IMR-90 (cell line): Measurements from ENCODE around the gene PHOSPHO1. TPM values are rescaled to one million over a fixed set of nuclear protein-coding genes. Genes with fewer than 3 reads are reported as not detected.

Experiments used
- ATAC-seq: fragments of 200-7000 bp; cut with Tn5 transposase; 2 replicates; pipeline ENCODE4 v1.9.1; 2020; ENCODE audit warnings: low read depth, mild to moderate bottlenecking, moderate library complexity
- BruUV-seq: library from RNA; stranded (reverse); fragments of 400-500 nt; replicated peaks from 2 replicates; lab custom pipeline; 2021; lab: Mats Ljungman, UMichigan
- CTCF ChIA-PET: fragments of 300-600 bp; formaldehyde crosslinking; extraction: SDS; loops from one replicate; lab custom pipeline; 2021; ENCODE audit warnings: antibody characterized with exemption; lab: Yijun Ruan, JAX
- POLR2A ChIA-PET: fragments of 300-600 bp; sonication (Branson Sonifier 250); formaldehyde crosslinking; loops from one replicate; lab custom pipeline; 2022; ENCODE audit warnings: antibody characterized with exemption; ENCODE audit not compliant: unreplicated experiment; lab: Charles Lee
- DNase-seq: peaks from one replicate; pipeline ENCODE4 v3.0.0; 2013
- H2AFZ ChIP-seq: replicated peaks from 2 replicates; pipeline ENCODE3; 2013; ENCODE audit warnings: low read length, mild to moderate bottlenecking; ENCODE audit not compliant: poor library complexity
- H2AK5ac ChIP-seq: 2 replicates; pipeline ENCODE4 v1.6.1; 2013; ENCODE audit warnings: low read depth, low read length, inconsistent platforms
- H2AK9ac ChIP-seq: replicated peaks from 2 replicates; pipeline ENCODE3; 2013; ENCODE audit warnings: mild to moderate bottlenecking, low read depth, low read length, moderate library complexity; ENCODE audit not compliant: poor library complexity
- H2BK120ac ChIP-seq: 2 replicates; pipeline ENCODE4 v1.6.1; 2013; ENCODE audit warnings: low read depth, low read length, inconsistent platforms
- H2BK15ac ChIP-seq: 3 replicates; pipeline ENCODE4 v1.6.1; 2013; ENCODE audit warnings: low read depth, low read length, inconsistent platforms
- H2BK20ac ChIP-seq: 2 replicates; pipeline ENCODE4 v1.6.1; 2013; ENCODE audit warnings: low read depth, mild to moderate bottlenecking, inconsistent platforms, low read length, moderate library complexity
- H2BK5ac ChIP-seq: 2 replicates; pipeline ENCODE4 v1.6.1; 2013; ENCODE audit warnings: mild to moderate bottlenecking, low read depth, low read length, inconsistent platforms; ENCODE audit not compliant: poor library complexity, severe bottlenecking
- H3K14ac ChIP-seq: replicated peaks from 2 replicates; pipeline ENCODE4 v1.6.1; 2013; ENCODE audit warnings: low read depth, low read length, inconsistent platforms
- H3K18ac ChIP-seq: 2 replicates; pipeline ENCODE4 v1.6.1; 2013; ENCODE audit warnings: low read depth, low read length, control low read depth
- H3K23ac ChIP-seq: 2 replicates; pipeline ENCODE4 v1.6.1; 2013; ENCODE audit warnings: low read depth, low read length, inconsistent platforms
- H3K27ac ChIP-seq: 2 replicates; pipeline ENCODE4 v1.5.1; 2013; ENCODE audit warnings: mild to moderate bottlenecking, control low read depth, low read length; ENCODE audit not compliant: insufficient read depth
- H3K27me3 ChIP-seq: 2 replicates; pipeline ENCODE4 v1.6.1; 2013; ENCODE audit warnings: low read length; ENCODE audit not compliant: control insufficient read depth, insufficient read depth
- H3K36me3 ChIP-seq: 2 replicates; pipeline ENCODE4 v1.6.1; 2013; ENCODE audit warnings: low read length, mixed read lengths; ENCODE audit not compliant: control insufficient read depth, insufficient read depth
- H3K4ac ChIP-seq: 2 replicates; pipeline ENCODE4 v1.6.1; 2013; ENCODE audit warnings: low read depth, low read length, inconsistent platforms
- H3K4me1 ChIP-seq: 2 replicates; pipeline ENCODE4 v1.6.1; 2013; ENCODE audit warnings: low read length, mixed read lengths; ENCODE audit not compliant: control insufficient read depth, insufficient read depth
- H3K4me2 ChIP-seq: 2 replicates; pipeline ENCODE4 v1.6.1; 2013; ENCODE audit warnings: low read depth, mild to moderate bottlenecking, control low read depth, low read length, moderate library complexity
- H3K4me3 ChIP-seq: 2 replicates; pipeline ENCODE4 v1.5.1; 2013; ENCODE audit warnings: low read depth, mild to moderate bottlenecking, control low read depth, low read length, moderate library complexity; ENCODE audit not compliant: insufficient read depth
- H3K56ac ChIP-seq: 2 replicates; pipeline ENCODE4 v1.6.1; 2013; ENCODE audit warnings: low read length, inconsistent platforms; ENCODE audit not compliant: insufficient read depth; ENCODE audit errors: extremely low read depth
- H3K79me1 ChIP-seq, 2 experiments: 2 replicates each; pipeline ENCODE4 v1.6.1; 2013; ENCODE audit warnings: low read length in 2 of 2, inconsistent platforms in 1 of 2, low read depth in 1 of 2
- H3K9ac ChIP-seq: 2 replicates; pipeline ENCODE4 v1.6.1; 2013; ENCODE audit warnings: low read depth, low read length, control low read depth
- H3K9me1 ChIP-seq: 2 replicates; pipeline ENCODE4 v1.6.1; 2013; ENCODE audit warnings: low read length, inconsistent platforms; ENCODE audit not compliant: insufficient read depth
- H3K9me3 ChIP-seq: 2 replicates; pipeline ENCODE4 v1.6.1; 2013; ENCODE audit warnings: low read length; ENCODE audit not compliant: control insufficient read depth, insufficient read depth
- H4K20me1 ChIP-seq: 2 replicates; pipeline ENCODE4 v1.6.1; 2013; ENCODE audit warnings: low read length, inconsistent platforms; ENCODE audit not compliant: insufficient read depth
- H4K5ac ChIP-seq: 2 replicates; pipeline ENCODE4 v1.6.1; 2013; ENCODE audit warnings: mild to moderate bottlenecking, low read depth, low read length, control low read depth
- H4K8ac ChIP-seq, 2 experiments: 2 replicates each; pipeline ENCODE4 v1.6.1; 2013; ENCODE audit warnings: low read depth in 2 of 2, low read length in 2 of 2, control low read depth in 1 of 2, inconsistent platforms in 1 of 2
- H4K91ac ChIP-seq: 2 replicates; pipeline ENCODE4 v1.6.1; 2013; ENCODE audit warnings: low read depth, low read length, inconsistent platforms; ENCODE audit not compliant: insufficient read depth
- FOS ChIP-seq: fragments of 150-350 bp; IDR thresholded peaks from 2 replicates; pipeline ENCODE4 v1.6.1; 2016; ENCODE audit warnings: low read depth, low read length
- POLR2A ChIP-seq: IDR thresholded peaks from 2 replicates; pipeline ENCODE4 v1.6.1; 2012; ENCODE audit warnings: mild to moderate bottlenecking, low read depth, low read length
- WGBS, 2 experiments: methylation state at CpG; one replicate each; pipeline versions ENCODE4 v1.1.5 to v1.1.7; 2013; ENCODE audit warnings: missing lambda C conversion rate in 2 of 2; ENCODE audit not compliant: insufficient read length in 1 of 2; ENCODE audit errors: extremely low coverage in 2 of 2; 5-methylcytosine and 5-hydroxymethylcytosine counted together
- dilution Hi-C: fragments of 300-500 bp; cut with HindIII; formaldehyde crosslinking; loops from one replicate; pipeline ENCODE4 v1.14.3; 2018; ENCODE audit warnings: low sequenced_read_pairs; ENCODE audit not compliant: unreplicated experiment
- in situ Hi-C: fragments of 300-500 bp; cut with MboI; formaldehyde crosslinking; loops from 3 replicates; pipeline ENCODE4 v1.14.3; 2019; ENCODE audit warnings: low sequenced_read_pairs, inconsistent platforms, mixed read lengths
- intact Hi-C: fragments of 100-400 bp; cut with micrococcal nuclease; formaldehyde crosslinking; loops from 2 replicates; pipeline ENCODE4 v1.10.0; 2022
- polyA plus RNA-seq, 3 experiments: library from polyadenylated mRNA; depleted of rRNA; stranded (reverse); fragments of >200 nt; gene quantifications; 2 replicates each; pipeline ENCODE4 v1.2.3, GENCODE V29; 2012; ENCODE audit warnings: low replicate concordance in 1 of 3
- total RNA-seq: library from RNA; depleted of rRNA; stranded (reverse); fragments of >200 nt; gene quantifications from 2 replicates; pipeline ENCODE4 v1.2.3, GENCODE V29; 2012

PHOSPHO1 gene
- total and polyA plus RNA-seq, 2 of the 4 experiments (the other 2 are of a cell fraction), result under 0.01 to 0.48 TPM

DNA sequence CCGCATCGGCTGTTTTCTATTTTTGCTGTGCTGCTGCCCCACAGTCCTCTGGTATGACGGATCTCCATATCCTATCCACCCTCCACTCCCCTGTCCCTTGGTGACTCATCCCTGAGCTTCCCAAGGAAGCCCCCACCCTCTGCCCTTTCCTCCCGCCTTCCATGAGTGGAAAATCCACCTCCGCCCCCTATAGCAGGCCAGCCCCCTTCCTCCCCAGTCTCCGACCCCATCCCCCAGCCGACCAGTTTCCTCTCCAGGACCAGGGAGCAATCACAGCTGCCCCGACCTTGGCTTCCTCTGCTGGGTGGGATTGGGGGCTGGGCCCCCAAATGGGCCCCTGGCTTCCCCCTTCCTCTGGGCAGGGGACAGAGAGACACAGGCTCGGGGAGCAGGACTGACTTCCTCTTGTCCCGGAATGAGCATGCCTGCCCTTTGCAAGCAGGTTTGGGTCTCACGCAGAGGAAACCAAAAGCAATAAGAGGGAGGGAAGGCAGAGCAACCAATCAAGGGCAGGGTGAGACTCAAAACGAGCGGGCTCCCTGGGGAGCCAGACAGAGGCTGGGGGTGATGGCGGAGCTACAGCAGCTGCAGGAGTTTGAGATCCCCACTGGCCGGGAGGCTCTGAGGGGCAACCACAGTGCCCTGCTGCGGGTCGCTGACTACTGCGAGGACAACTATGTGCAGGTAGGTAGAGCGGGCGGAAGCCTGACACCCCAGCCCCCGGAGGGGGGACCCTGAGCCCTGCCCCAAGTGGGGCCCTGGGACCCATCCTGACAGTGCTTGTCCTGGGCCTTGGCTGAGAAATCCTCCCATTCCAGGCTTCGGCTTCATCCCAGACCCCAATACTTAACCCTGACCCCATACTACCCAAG is 20.2 kb downstream of the PHOSPHO1 start, which contains the start of the genes ABI3 and GNGT2:
TSS of gene ABI3 (plus strand) at position 550 of the 872 bp plus-strand sequence. CDS start at position 568, 18 bp downstream.
TSS of gene GNGT2 (minus strand) at position 417 of the 872 bp plus-strand sequence. CDS start 3,152 bp downstream, outside the sequence.
- peak within 1 kb of the TSS; percentile 85 to 94 for H4K8ac ChIP-seq
- H2BK5ac ChIP-seq, result no peak within 1 kb of the TSS
- peak within 1 kb of the TSS; percentile 21; the same call in 1 of the 2 replicates for H3K27ac ChIP-seq
- H3K56ac ChIP-seq, result no peak within 1 kb of the TSS
- peak; percentile 77 for ATAC-seq
- DNase-seq, result peak; percentile 55
- TF ChIP-seq POLR2A (no peak), FOS (peak; percentile 42; the same call in 1 of the 2 replicates)
- intact Hi-C loops, result no loop called here
- peak within 1 kb of the TSS; percentile 92; the same call in 2 of the 3 replicates for H2BK15ac ChIP-seq
- H3K9me3 ChIP-seq, result no peaks in the 10 kb centered on the region
- in situ Hi-C loops, result no loop called here
- H3K27me3 ChIP-seq, result peaks cover 8% of the 10 kb centered on the region; the same call in 1 of the 2 replicates
- H3K9ac ChIP-seq, result no peak within 1 kb of the TSS; the same call in 1 of the 2 replicates
- H3K23ac ChIP-seq, result peak within 1 kb of the TSS; percentile 61
- H4K5ac ChIP-seq, result peak within 1 kb of the TSS; percentile 49; the same call in 1 of the 2 replicates
- dilution Hi-C loops, result no loop called here
- peaks cover 14% of the 10 kb centered on the region for H3K9me1 ChIP-seq
- WGBS, 2 experiments, result 37% methylated on average over 5 of the region's 22 CpGs; no CpG with 5 or more reads in 1 of the 2 experiments
- H4K91ac ChIP-seq, result peak within 1 kb of the TSS; percentile 31; the same call in 1 of the 2 replicates
- H3K4me3 ChIP-seq, result no peak within 1 kb of the TSS
- peak within 1 kb of the TSS; percentile 1; the same call in 1 of the 2 replicates for H2BK20ac ChIP-seq
- H3K4me2 ChIP-seq, result peak within 1 kb of the TSS; percentile 64
- no peak within 1 kb of the TSS; the same call in 1 of the 2 replicates for H3K18ac ChIP-seq
- ChIA-PET CTCF (no interaction called here), POLR2A (interaction anchor here (0.6 kb wide), 1 partner anchor 17 kb away, joined by 8 read pairs; no protein-coding TSS in a partner anchor)
- no peaks in the 10 kb centered on the region for H3K36me3 ChIP-seq
- no peaks in the 10 kb centered on the region for H3K79me1 ChIP-seq
- peak within 1 kb of the TSS; percentile 95 for H2AK5ac ChIP-seq
- H4K20me1 ChIP-seq, result no peaks in the 10 kb centered on the region
- H2AFZ ChIP-seq, result peak within 1 kb of the TSS; percentile 95
- H2AK9ac ChIP-seq, result peak within 1 kb of the TSS; percentile 56
- H3K4me1 ChIP-seq, result peaks cover 9% of the 10 kb centered on the region
- peak within 1 kb of the TSS; percentile 23 for H2BK120ac ChIP-seq
- BruUV-seq, result no TSS peak
- H3K4ac ChIP-seq, result peak within 1 kb of the TSS; percentile 68
- peak within 1 kb of the TSS; percentile 76 for H3K14ac ChIP-seq
